SU-DHL-6 (cell line): ENCODE data around the gene NUDT21.

ENCODE experiments used
- H2AFZ ChIP-seq: fragments of 200-600 bp; sonication (generic); 2 replicates; pipeline ENCODE4 v1.6.1; 2014; ENCODE audit warnings: low read depth, mild to moderate bottlenecking, moderate library complexity, mixed read lengths, antibody characterized with exemption, low read length; ENCODE audit not compliant: severe bottlenecking
- H3F3A ChIP-seq: fragments of 200-600 bp; shearing (Covaris generic); 2 replicates; pipeline ENCODE4 v1.6.0; 2016; ENCODE audit warnings: antibody characterized with exemption, mild to moderate bottlenecking; ENCODE audit not compliant: insufficient read depth
- H3K27ac ChIP-seq: fragments of 200-600 bp; sonication (generic); 2 replicates; pipeline ENCODE4 v1.5.1; 2016; ENCODE audit warnings: low read depth, mild to moderate bottlenecking, low read length, moderate library complexity, mixed read lengths
- H3K27me3 ChIP-seq: fragments of 200-600 bp; sonication (generic), shearing (Covaris generic); 2 replicates; pipeline ENCODE4 v1.6.0; 2014; ENCODE audit warnings: mild to moderate bottlenecking, low read length
- H3K36me3 ChIP-seq: fragments of 200-600 bp; sonication (generic); 2 replicates; pipeline ENCODE4 v1.6.1; 2014; ENCODE audit warnings: mild to moderate bottlenecking, low read length, mixed read lengths
- H3K4me2 ChIP-seq: fragments of 300-600, 200-600 bp; shearing (Covaris generic), sonication (generic); 2 replicates; pipeline ENCODE4 v1.6.0; 2014; ENCODE audit warnings: low read length, low read depth, mild to moderate bottlenecking; ENCODE audit not compliant: poor library complexity, severe bottlenecking
- H3K4me3 ChIP-seq: fragments of 200-600 bp; sonication (generic); 2 replicates; pipeline ENCODE4 v1.5.1; 2014; ENCODE audit warnings: antibody characterized with exemption, low read length, mild to moderate bottlenecking, mixed read lengths; ENCODE audit not compliant: insufficient read depth, poor library complexity, severe bottlenecking
- H3K79me2 ChIP-seq: fragments of 200-600 bp; sonication (generic); 2 replicates; pipeline ENCODE4 v1.6.1; 2014; ENCODE audit warnings: mild to moderate bottlenecking, low read length, moderate library complexity; ENCODE audit not compliant: insufficient read depth
- H3K9ac ChIP-seq: fragments of 200-600 bp; sonication (generic); 2 replicates; pipeline ENCODE4 v1.7.0; 2014; ENCODE audit warnings: mild to moderate bottlenecking, low read length
- H3K9me2 ChIP-seq: fragments of 200-600 bp; sonication (generic); replicated peaks from 2 replicates; pipeline ENCODE4 v1.6.1; 2014; ENCODE audit warnings: low read length; ENCODE audit not compliant: insufficient read depth
- H3K9me3 ChIP-seq: fragments of 200-600 bp; sonication (generic); 2 replicates; pipeline ENCODE4 v1.6.1; 2014; ENCODE audit warnings: low read length, mixed read lengths; ENCODE audit not compliant: insufficient read depth
- H4K20me1 ChIP-seq: fragments of 200-600 bp; sonication (generic); 2 replicates; pipeline ENCODE4 v1.6.1; 2014; ENCODE audit warnings: low read depth, mild to moderate bottlenecking, antibody characterized with exemption, low read length, moderate library complexity, mixed read lengths
- EZH2phosphoT487 ChIP-seq: fragments of 200-600 bp; sonication (generic), shearing (Covaris generic); conservative IDR thresholded peaks from 2 replicates; pipeline ENCODE4 v1.6.1; 2018; ENCODE audit warnings: mild to moderate bottlenecking, antibody characterized with exemption, low read length, moderate library complexity, mixed read lengths
- TF ChIP-seq, protein P1 (sequence below): fragments of 200-600 bp; sonication (generic); IDR thresholded peaks from one replicate; pipeline ENCODE4 v1.5.1; 2017; ENCODE audit warnings: antibody characterized with exemption, mild to moderate bottlenecking, low read length, moderate library complexity; ENCODE audit not compliant: insufficient read depth, poor library complexity, severe bottlenecking

The NUDT21 gene

DNA sequence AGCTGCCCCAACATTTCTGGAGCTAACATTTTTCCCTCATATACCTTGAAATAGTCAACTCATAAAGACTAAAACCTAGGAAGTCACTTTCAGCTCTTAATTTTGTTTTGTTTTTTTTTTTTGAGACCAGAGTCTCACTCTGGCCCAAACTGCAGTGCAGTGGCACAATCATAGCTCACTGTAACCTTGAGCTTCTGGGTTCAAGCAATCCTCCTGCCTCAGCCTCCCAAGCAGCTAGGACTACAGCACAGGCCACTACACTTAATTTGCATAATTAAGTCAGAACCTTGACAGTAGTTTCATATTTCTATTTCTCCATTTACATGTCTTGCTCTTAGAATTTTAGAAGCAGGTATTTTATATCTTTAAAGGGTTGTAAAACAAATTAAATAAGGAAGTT is 30.5 kb downstream of the NUDT21 start:
- H3K79me2 ChIP-seq, result peaks cover 91% of the 10 kb centered on the region
- H3K4me2 ChIP-seq, result peak overlapping the region; percentile 98
- H3F3A ChIP-seq, result peaks cover 60% of the 10 kb centered on the region
- H3K36me3 ChIP-seq, result no peaks in the 10 kb centered on the region
- H3K27me3 ChIP-seq, result no peaks in the 10 kb centered on the region
- H2AFZ ChIP-seq, result no peak overlapping the region
- peak overlapping the region; percentile 88 for H3K4me3 ChIP-seq
- H3K9ac ChIP-seq, result peak overlapping the region; percentile 21
- H3K9me3 ChIP-seq, result no peaks in the 10 kb centered on the region
- no peak for TF ChIP-seq EZH2phosphoT487
- TF ChIP-seq, protein P1, sequence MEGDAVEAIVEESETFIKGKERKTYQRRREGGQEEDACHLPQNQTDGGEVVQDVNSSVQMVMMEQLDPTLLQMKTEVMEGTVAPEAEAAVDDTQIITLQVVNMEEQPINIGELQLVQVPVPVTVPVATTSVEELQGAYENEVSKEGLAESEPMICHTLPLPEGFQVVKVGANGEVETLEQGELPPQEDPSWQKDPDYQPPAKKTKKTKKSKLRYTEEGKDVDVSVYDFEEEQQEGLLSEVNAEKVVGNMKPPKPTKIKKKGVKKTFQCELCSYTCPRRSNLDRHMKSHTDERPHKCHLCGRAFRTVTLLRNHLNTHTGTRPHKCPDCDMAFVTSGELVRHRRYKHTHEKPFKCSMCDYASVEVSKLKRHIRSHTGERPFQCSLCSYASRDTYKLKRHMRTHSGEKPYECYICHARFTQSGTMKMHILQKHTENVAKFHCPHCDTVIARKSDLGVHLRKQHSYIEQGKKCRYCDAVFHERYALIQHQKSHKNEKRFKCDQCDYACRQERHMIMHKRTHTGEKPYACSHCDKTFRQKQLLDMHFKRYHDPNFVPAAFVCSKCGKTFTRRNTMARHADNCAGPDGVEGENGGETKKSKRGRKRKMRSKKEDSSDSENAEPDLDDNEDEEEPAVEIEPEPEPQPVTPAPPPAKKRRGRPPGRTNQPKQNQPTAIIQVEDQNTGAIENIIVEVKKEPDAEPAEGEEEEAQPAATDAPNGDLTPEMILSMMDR, result no peak
- H4K20me1 ChIP-seq, result no peaks in the 10 kb centered on the region
- no peaks in the 10 kb centered on the region for H3K9me2 ChIP-seq
- H3K27ac ChIP-seq, result peak overlapping the region; percentile 91

DNA sequence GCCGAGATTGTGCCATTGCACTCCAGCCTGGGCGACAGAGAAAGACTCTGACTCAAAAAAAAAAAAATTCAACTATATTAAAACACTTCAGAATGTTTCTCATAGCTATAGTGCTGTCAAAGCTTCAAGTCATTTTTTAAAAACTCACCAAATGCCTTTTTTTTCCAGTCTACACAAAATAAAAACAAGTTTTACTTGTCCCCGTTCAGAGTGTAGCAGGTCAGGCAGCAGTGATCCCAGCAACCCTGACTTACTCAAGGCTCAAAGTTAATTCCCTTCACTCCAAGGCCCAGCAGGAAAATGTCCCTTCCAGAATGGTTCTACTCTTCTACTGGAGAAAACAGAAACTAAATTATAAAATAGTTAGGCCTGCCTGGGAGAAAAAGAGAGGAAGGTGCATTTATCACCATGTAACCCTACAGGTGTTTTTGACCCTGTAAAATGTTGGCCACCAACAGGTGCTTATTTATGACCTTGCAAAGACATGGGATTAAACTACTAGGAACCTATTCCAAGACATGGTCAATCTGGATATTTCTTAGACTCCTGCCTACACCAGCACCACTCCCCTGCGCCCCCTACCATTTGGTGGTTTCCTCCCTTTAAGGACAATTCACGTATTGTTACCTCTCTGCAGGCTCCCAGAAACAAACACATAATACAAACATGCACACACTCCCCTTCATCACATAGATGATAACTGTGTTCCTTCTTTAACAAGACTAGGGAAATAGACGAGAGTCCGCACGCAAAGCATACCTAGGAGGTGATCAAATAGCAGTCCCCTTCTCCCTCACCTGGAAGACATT is 31.2 kb downstream of the NUDT21 start:
- Histone ChIP-seq H2AFZ (no peak overlapping the region), H3K27me3 (no peaks in the 10 kb centered on the region), H3K36me3 (no peaks in the 10 kb centered on the region), H3K79me2 (peaks cover 97% of the 10 kb centered on the region), H3K27ac (peak overlapping the region; percentile 91), H3K4me3 (no peak overlapping the region), H4K20me1 (no peaks in the 10 kb centered on the region), H3F3A (peaks cover 61% of the 10 kb centered on the region), H3K4me2 (peak overlapping the region; percentile 98), H3K9me3 (no peaks in the 10 kb centered on the region), H3K9ac (peak overlapping the region; percentile 14; the same call in 1 of the 2 replicates), H3K9me2 (no peaks in the 10 kb centered on the region)
- TF ChIP-seq EZH2phosphoT487, result no peak
- TF ChIP-seq, protein P1, result no peak

- Histone ChIP-seq H3K4me2 (peak overlapping the region; percentile 61), H4K20me1 (no peaks in the 10 kb centered on the region), H3K27ac (no peak overlapping the region), H3K9me2 (no peaks in the 10 kb centered on the region), H3K79me2 (peaks cover 84% of the 10 kb centered on the region), H3K9ac (no peak overlapping the region), H3F3A (peaks cover 38% of the 10 kb centered on the region), H3K36me3 (0 out of 2 replicates have a peak, but pooled peaks cover 8% of the 10 kb centered on the region), H3K27me3 (no peaks in the 10 kb centered on the region), H3K4me3 (no peak overlapping the region), H2AFZ (no peak overlapping the region), H3K9me3 (no peaks in the 10 kb centered on the region)
- TF ChIP-seq EZH2phosphoT487, result no peak
- TF ChIP-seq, protein P1, result no peak
Measured at GRCh38 chr16:56417138-56417537, 34.0 kb downstream of the NUDT21 start.
